GM13977 (cell line): ENCODE data around the gene ACE.
A peak's percentile ranks its signal among the peaks of the same experiment; 100 is the strongest.

ENCODE experiments used
- DNase-seq: peaks from one replicate; pipeline ENCODE4 v3.0.0; 2012; ENCODE audit warnings: low spot score
- in situ Hi-C: fragments of 300-500 bp; cut with MboI; formaldehyde crosslinking; loops from one replicate; pipeline ENCODE4 v1.12.0; 2022; ENCODE audit warnings: low sequenced_read_pairs, low pct_unique_long_range_greater_than_20kb, mixed read lengths, inconsistent platforms; ENCODE audit not compliant: unreplicated experiment
- TF ChIP-seq, protein P1 (sequence below): IDR thresholded peaks from 2 replicates; pipeline ENCODE4 v1.5.1; 2012; ENCODE audit warnings: mild to moderate bottlenecking, control low read depth; ENCODE audit not compliant: insufficient read depth; ENCODE audit errors: extremely low read depth, missing control alignments

ACE gene

DNA sequence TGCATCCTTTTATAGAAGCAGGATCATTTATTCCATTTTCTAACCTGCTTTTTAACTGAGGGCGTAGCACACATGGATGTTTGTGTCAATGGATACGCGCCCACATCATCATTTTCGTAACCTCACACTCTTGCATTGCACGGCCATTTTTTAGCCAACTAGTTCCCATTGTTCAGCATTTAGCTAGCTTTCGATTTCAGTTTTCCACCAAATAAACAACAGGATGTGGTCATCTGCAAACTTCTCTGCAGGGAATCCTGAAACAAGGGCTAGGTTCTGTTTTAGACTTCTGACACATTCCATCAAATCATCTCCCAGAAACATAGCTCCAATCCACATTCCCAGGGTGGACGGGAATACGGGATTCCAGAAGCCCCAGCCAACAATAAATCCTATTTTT is 37.2 kb upstream of the ACE start:
- DNase-seq, result no peak
- in situ Hi-C loops, result loop anchor here (25.0 kb wide), 1 partner anchor 398 kb away; the partner anchor contains the start of genes FTSJ3, PSMC5 and SMARCD2

DNA sequence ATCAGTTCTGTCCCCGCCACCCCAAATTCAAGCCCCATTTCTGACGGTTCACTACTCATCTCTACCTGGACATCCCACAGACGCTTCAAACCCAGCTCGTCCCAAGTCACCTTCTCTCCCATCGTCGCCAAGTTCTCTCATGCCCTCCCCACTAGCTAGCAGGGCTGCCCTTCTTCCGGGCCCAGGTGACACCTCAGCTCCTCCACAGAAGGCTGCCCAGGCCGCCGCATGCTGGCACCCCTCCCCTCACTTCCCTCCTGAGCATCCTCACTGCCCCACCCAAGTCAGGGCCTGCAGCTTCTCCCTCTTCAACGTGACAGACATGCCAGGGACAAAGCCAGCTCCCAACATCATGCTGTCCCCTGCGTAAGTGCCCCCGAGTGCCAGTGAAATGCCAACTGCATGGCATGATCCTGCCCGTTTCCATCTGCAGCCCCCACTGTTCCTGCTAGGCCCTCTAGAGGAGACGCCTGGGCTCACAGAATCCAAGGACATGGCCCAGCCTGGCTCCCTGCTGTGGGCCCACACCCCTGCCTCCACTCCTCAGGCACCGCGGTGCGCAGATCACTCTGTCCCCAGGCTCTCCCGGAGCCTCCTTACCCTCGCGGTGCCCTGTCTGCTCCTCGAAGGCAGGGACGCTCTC is 36.6 kb upstream of the ACE start:
- in situ Hi-C loops, result loop anchor here (25.0 kb wide), 1 partner anchor 397 kb away; the partner anchor contains the start of genes FTSJ3, PSMC5 and SMARCD2
- TF ChIP-seq, protein P1, sequence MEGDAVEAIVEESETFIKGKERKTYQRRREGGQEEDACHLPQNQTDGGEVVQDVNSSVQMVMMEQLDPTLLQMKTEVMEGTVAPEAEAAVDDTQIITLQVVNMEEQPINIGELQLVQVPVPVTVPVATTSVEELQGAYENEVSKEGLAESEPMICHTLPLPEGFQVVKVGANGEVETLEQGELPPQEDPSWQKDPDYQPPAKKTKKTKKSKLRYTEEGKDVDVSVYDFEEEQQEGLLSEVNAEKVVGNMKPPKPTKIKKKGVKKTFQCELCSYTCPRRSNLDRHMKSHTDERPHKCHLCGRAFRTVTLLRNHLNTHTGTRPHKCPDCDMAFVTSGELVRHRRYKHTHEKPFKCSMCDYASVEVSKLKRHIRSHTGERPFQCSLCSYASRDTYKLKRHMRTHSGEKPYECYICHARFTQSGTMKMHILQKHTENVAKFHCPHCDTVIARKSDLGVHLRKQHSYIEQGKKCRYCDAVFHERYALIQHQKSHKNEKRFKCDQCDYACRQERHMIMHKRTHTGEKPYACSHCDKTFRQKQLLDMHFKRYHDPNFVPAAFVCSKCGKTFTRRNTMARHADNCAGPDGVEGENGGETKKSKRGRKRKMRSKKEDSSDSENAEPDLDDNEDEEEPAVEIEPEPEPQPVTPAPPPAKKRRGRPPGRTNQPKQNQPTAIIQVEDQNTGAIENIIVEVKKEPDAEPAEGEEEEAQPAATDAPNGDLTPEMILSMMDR, result no peak
- no peak for DNase-seq

More for the DNA sequence above, 37.2 kb upstream of the ACE start:
- TF ChIP-seq, protein P1, result no peak

DNA sequence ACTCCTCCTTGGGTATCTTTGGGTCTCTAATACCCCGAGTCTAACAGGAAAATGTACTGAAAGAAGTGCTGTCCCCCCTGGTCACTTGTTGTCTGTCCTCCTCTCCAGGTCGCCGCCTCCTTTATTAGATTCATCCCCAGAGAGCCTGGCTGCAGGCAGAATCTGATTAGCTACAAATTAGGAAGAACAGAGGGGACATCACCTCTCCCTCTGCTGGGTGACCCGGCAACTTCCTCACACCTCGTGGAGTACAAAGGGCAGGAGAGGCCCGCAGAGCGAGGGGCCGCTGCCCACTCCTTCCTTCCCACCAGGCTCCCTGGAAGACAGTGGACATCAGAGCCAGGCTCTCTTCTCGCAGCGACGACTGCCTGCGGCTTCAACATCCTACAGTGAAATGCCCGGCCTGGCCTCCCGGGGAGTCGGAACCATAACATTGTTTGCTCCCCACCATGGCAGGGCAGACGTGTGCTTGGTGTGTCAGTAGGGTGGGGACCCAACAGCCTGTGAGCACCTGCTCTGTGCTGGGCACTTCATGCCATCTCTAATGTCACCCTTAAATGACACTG is 36.0 kb upstream of the ACE start:
- no peak for DNase-seq
- in situ Hi-C loops, result loop anchor here (25.0 kb wide), 1 partner anchor 396 kb away; the partner anchor contains the start of genes FTSJ3, PSMC5 and SMARCD2
- TF ChIP-seq, protein P1, result no peak

DNA sequence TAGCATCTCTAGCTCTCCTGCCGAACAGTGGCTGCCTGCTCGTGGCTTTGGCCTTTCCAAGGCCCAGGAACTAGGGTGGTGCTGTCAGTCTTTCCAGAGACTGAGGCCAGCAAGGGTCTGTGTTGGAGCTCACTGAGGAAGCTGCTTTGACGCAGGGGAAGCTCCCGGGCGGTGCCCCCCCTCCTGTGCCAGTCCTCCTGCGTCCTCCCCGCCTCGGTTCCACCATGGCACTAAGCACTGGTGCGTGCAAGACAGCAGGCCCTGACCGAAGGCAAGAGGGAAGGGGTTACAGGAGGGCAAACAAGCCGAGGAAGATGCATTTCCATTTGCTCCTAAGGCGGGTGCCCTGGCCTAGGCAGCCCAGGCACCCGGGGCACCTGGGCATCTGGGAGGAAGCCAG is 35.2 kb upstream of the ACE start:
- in situ Hi-C loops, result loop anchor here (25.0 kb wide), 1 partner anchor 396 kb away; the partner anchor contains the start of genes FTSJ3, PSMC5 and SMARCD2

DNA sequence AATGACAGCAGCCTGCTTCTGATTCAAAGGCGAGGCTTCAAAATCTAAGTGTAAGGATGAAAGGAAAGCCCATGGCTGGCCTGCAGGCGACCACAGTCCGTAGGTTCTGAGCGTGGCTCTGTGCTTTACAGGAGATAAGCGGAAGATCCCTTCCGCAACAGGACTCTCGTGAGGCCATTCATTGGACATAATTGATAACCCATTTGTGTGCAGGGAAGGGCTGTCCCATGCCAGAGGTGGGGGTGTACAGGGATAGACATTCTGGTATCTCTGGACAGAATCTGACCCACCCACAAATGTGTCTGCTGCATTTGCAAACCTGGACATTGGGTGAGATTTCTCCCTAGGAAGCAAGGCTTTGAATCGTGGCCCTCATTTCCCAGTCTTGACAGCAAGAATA is 34.8 kb upstream of the ACE start:
- in situ Hi-C loops, result loop anchor here (25.0 kb wide), 1 partner anchor 395 kb away; the partner anchor contains the start of genes FTSJ3, PSMC5 and SMARCD2
- DNase-seq, result no peak
- TF ChIP-seq, protein P1, result no peak

More for the DNA sequence above, 35.2 kb upstream of the ACE start:
- TF ChIP-seq, protein P1, result no peak
- no peak for DNase-seq

DNA sequence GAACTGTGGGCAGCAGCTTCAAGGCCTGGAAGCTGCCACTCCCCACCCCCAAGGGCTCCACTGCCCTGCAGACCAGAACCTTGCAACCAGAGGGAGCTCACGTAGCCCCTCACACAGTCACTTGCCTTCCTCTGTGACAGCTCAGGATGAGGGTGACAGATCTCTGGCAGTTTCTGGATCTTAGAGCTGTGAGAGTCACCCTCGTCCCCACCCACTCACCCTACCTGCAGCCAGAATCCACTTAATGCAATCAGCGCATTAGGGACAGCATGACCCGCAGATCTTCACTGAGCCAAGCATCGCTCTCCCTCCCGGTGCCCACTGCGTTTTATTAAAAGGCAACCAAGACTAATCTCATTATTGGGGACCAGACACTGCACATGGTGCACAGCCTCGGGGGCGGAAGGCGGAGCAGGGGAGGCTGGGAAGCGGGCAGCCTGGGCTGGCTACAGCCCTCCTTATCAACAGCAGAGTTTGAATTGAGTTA is 34.3 kb upstream of the ACE start:
- peak; percentile 60 for DNase-seq
- in situ Hi-C loops, result loop anchor here (25.0 kb wide), 1 partner anchor 395 kb away; the partner anchor contains the start of genes FTSJ3, PSMC5 and SMARCD2
- TF ChIP-seq, protein P1, result peak; percentile 29
